Tibial artery (tissue), 4 donors: ENCODE results near the gene NCKAP5.

Source experiments
- DNase-seq, 2 donors: peaks; one replicate each; pipeline ENCODE4 v3.0.0-alpha.2; 2019
- H3K27ac ChIP-seq, 2 donors: fragments of 200-600 bp; sonication (generic) in 1 of 2; 1 replicate in 1 of 2; 2 replicates in 1 of 2; pipeline ENCODE4 v1.5.1; 2018 to 2019; ENCODE audit warnings: mild to moderate bottlenecking in 1 of 2
- H3K27me3 ChIP-seq, 2 donors: fragments of 200-600 bp; sonication (generic) in 1 of 2; one replicate each; pipeline versions ENCODE4 v1.5.1 to v1.6.0; 2016 to 2019
- H3K36me3 ChIP-seq, 3 donors: fragments of 200-600 bp; sonication (generic) in 2 of 3; one replicate each; pipeline ENCODE4 v1.5.1; 2016 to 2019; ENCODE audit warnings: mild to moderate bottlenecking in 2 of 3
- H3K4me1 ChIP-seq, 4 donors: fragments of 200-600 bp; sonication (generic) in 2 of 4; 1 replicate in 3 of 4; 2 replicates in 1 of 4; pipeline ENCODE4 v1.5.1; 2016 to 2019
- H3K4me3 ChIP-seq, 2 donors: fragments of 200-600 bp; sonication (generic) in 1 of 2; 1 replicate in 1 of 2; 2 replicates in 1 of 2; pipeline ENCODE4 v1.5.1; 2018 to 2019; ENCODE audit warnings: mild to moderate bottlenecking in 2 of 2
- H3K9me3 ChIP-seq, 3 donors: fragments of 200-600 bp; sonication (generic) in 1 of 3; one replicate each; pipeline ENCODE4 v1.5.1; 2016 to 2019
- CTCF ChIP-seq, 2 experiments: fragments of 200-600 bp in 1 of 2; fragments of 450-650 bp in 1 of 2; IDR thresholded peaks; one replicate each; pipeline ENCODE4 v1.5.1; 2017 to 2019; ENCODE audit warnings: antibody characterized with exemption in 2 of 2, mild to moderate bottlenecking in 1 of 2, moderate library complexity in 1 of 2
- intact Hi-C: fragments of 100-400 bp; cut with DNase I; formaldehyde crosslinking; loops from one replicate; pipeline ENCODE4 v1.15.0; 2023; ENCODE audit warnings: low total_unique reads

NCKAP5 gene

GRCh38 chr2:133432778-133433177 lies 135.5 kb downstream of the NCKAP5 start:
- intact Hi-C loops: no loop called here
- H3K36me3 ChIP-seq: no peaks in the 10 kb centered on the region

GRCh38 chr2:133431289-133431688 lies 137.0 kb downstream of the NCKAP5 start:
- Histone ChIP-seq H3K9me3 (no peaks in the 10 kb centered on the region), H3K27ac (no peak overlapping the region), H3K4me3 (no peak overlapping the region), H3K36me3 (no peaks in the 10 kb centered on the region), H3K27me3 (no peaks in the 10 kb centered on the region), H3K4me1 (no peaks in the 10 kb centered on the region)
- no peak for TF ChIP-seq CTCF (IDR thresholded peaks at IDR 0.05)
- intact Hi-C loops: no loop called here
- DNase-seq: no peak

More at GRCh38 chr2:133432778-133433177, 135.5 kb downstream of the NCKAP5 start:
- H3K27ac ChIP-seq: no peak overlapping the region
- no peaks in the 10 kb centered on the region for H3K4me1 ChIP-seq
- H3K27me3 ChIP-seq: no peaks in the 10 kb centered on the region
- no peak for DNase-seq
- no peak for TF ChIP-seq CTCF (IDR thresholded peaks at IDR 0.05)
- no peak overlapping the region for H3K4me3 ChIP-seq
- H3K9me3 ChIP-seq: no peaks in the 10 kb centered on the region

- no peaks in the 10 kb centered on the region for H3K36me3 ChIP-seq
- H3K27me3 ChIP-seq: no peaks in the 10 kb centered on the region
- H3K4me1 ChIP-seq: no peaks in the 10 kb centered on the region
- H3K9me3 ChIP-seq: no peaks in the 10 kb centered on the region
- no peak overlapping the region for H3K27ac ChIP-seq
- DNase-seq: no peak
- no peak overlapping the region for H3K4me3 ChIP-seq
- no peak for TF ChIP-seq CTCF (IDR thresholded peaks at IDR 0.05)
- intact Hi-C loops: no loop called here
Observed at GRCh38 chr2:133426791-133427190, 141.5 kb downstream of the NCKAP5 start.

- Histone ChIP-seq H3K27ac (no peak overlapping the region), H3K27me3 (no peaks in the 10 kb centered on the region), H3K9me3 (no peaks in the 10 kb centered on the region), H3K4me3 (no peak overlapping the region), H3K4me1 (no peaks in the 10 kb centered on the region), H3K36me3 (no peaks in the 10 kb centered on the region)
- DNase-seq: no peak
- intact Hi-C loops: no loop called here
- TF ChIP-seq CTCF (IDR thresholded peaks at IDR 0.05): no peak
Observed at GRCh38 chr2:133425612-133426011, 142.7 kb downstream of the NCKAP5 start.

- H3K4me1 ChIP-seq: no peaks in the 10 kb centered on the region
- no peak for DNase-seq
- H3K27ac ChIP-seq: no peak overlapping the region
- H3K36me3 ChIP-seq: no peaks in the 10 kb centered on the region
- no peaks in the 10 kb centered on the region for H3K9me3 ChIP-seq
- intact Hi-C loops: no loop called here
- H3K4me3 ChIP-seq: no peak overlapping the region
- no peak for TF ChIP-seq CTCF (IDR thresholded peaks at IDR 0.05)
- no peaks in the 10 kb centered on the region for H3K27me3 ChIP-seq
Observed at GRCh38 chr2:133424876-133425275, 143.4 kb downstream of the NCKAP5 start.

- Histone ChIP-seq H3K27me3 (no peaks in the 10 kb centered on the region), H3K4me3 (no peak overlapping the region), H3K27ac (no peak overlapping the region), H3K4me1 (no peaks in the 10 kb centered on the region), H3K36me3 (no peaks in the 10 kb centered on the region), H3K9me3 (no peaks in the 10 kb centered on the region)
- no peak for DNase-seq
- TF ChIP-seq CTCF (IDR thresholded peaks at IDR 0.05): no peak
- intact Hi-C loops: no loop called here
Observed at GRCh38 chr2:133422931-133423351, 145.3 kb downstream of the NCKAP5 start.
